VCaP (cell line): ENCODE data around the gene PSME4.
"Not testable (repeated sequence)": the region's sequence is repeated elsewhere in the genome, so short reads cannot be mapped to it uniquely, and the experiment has no call there.

Source experiments
- H3K27ac ChIP-seq: fragments of 450-650 bp; 2 replicates; pipeline ENCODE4 v1.5.1; 2017
- TF ChIP-seq, protein P1 (sequence below): fragments of 450-650 bp; conservative IDR thresholded peaks from 2 replicates; pipeline ENCODE4 v1.5.1; 2017; ENCODE audit warnings: mild to moderate bottlenecking, moderate library complexity

Gene PSME4

DNA sequence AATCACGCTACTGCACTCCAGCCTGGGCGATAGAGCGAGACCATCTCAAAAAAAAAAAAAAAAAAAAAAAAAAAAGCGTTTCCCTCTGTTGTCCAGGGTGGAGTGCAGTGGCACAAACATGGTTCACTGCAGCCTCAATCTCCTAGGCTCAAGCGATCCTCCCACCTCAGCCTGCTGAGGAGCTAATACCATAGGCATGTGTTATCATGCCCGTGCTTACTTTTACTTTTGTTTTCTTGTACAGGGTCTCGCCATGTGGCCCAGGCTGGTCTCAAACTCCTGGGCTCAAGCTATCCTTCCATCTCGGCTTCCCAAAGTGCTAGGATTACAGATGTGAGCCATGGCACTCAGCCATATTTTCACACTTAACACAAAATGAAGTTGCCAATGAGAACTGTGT is 37.5 kb downstream of the PSME4 start:
- no peak overlapping the region for H3K27ac ChIP-seq
- TF ChIP-seq, protein P1, sequence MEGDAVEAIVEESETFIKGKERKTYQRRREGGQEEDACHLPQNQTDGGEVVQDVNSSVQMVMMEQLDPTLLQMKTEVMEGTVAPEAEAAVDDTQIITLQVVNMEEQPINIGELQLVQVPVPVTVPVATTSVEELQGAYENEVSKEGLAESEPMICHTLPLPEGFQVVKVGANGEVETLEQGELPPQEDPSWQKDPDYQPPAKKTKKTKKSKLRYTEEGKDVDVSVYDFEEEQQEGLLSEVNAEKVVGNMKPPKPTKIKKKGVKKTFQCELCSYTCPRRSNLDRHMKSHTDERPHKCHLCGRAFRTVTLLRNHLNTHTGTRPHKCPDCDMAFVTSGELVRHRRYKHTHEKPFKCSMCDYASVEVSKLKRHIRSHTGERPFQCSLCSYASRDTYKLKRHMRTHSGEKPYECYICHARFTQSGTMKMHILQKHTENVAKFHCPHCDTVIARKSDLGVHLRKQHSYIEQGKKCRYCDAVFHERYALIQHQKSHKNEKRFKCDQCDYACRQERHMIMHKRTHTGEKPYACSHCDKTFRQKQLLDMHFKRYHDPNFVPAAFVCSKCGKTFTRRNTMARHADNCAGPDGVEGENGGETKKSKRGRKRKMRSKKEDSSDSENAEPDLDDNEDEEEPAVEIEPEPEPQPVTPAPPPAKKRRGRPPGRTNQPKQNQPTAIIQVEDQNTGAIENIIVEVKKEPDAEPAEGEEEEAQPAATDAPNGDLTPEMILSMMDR: no peak

DNA sequence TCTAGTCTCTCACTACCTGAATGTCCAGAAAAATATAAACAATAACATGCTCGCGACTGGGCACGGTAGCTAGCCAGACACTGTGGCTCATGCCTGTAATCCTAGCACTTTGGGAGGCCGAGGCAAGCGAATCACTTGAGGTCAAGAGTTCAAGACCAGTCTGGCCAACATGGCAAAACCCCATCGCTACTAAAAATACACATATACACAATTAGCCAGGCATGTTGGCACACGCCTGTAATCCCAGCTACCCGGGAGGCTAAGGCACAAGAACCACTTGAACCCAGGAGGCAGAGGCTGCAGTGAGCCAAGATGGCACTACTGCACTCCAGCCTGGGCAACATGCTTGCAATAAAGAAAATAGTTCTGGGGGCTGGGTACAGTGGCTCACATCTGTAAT is 44.5 kb downstream of the PSME4 start:
- H3K27ac ChIP-seq: not testable (repeated sequence)

DNA sequence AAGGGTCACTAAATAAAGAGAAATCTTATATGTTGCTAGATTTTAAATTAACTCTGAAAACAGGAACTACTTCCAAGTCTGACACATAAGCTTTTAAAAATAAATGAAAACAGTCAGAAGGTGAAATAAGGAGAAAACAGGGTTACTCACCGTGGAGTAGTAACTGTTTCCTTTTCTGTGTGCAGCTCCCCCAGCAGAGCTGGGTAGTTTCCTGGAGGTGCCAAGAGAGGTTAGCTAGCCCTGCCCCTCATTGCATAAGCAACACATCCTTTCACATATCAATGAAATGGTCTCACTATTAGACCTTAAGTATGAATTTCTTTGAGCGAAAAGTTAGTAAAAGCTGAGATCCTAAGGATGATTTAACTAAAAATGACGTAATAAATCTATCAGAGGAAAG is 57.1 kb downstream of the PSME4 start:
- H3K27ac ChIP-seq: no peak overlapping the region
- TF ChIP-seq, protein P1: no peak

DNA sequence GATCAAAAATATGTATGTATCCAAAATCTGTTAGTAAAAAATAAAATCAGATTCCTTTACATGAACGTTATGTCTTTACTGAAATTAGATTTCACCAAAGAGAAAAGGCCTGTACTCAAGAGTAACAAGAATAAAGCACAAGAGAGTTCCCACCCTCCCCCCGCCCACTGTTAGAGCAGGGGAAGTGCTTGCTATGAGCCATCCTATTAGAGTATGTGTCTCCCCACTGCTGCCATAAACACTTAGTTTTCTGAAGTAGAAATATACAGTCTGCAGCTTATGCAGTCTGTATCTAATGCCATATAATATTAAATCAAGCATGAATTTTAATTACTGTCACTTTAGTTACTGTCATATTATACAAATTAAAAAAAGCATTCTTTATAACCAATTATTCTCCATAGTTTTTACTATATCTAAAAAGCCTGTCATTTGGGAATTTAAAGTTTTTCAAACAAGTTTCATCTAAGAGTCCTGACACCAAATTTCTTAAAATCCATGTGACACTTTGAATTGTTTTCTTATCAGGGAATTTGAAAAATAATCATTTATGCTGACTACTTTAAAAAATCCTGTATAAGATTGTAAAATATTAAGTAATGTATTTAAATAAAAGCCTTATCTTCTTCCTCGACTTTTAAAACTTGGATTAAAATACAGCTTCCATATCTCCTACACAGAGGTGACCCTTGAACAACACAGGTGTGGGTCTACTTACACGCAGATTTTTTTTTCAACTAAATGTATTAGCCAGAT is 59.2 kb downstream of the PSME4 start:
- H3K27ac ChIP-seq: no peak overlapping the region
- TF ChIP-seq, protein P1: no peak

DNA sequence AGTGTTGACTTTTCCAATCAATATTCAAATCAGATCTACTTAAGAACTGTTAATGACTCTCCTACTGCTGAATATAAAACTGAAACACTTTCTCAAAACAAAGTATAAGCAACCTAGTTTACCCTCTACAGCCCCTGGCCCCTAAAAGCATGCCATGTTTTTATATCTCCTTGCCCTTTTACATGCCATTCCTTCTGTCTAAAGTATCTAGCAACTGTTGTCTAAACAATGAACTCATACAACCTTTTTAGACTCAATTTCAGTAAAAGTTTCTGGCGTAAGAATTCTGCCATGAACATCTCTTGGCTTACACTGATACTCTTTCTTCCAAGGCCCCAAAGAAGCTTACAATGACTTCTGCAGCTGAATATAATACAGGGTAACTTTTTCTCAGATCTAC is 63.2 kb downstream of the PSME4 start:
- no peak overlapping the region for H3K27ac ChIP-seq

DNA sequence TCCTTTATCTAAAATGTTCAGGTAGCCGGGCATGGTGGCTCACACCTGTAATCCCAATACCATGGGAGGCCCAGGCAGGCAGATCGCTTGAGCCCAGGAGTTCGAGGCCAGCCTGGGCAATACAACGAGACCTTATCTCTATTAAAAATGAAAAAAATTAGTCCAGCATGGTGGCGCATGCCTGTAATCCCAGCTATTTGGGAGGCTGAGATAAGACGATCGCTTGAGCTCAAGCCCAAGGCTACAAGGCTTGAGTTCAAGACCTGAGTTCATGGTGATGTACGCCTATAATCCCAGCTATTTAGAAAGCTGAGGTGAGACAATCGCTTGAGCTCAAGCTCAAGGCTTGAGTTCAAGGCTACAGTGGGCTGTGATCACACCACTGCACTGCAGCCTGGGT is 65.4 kb downstream of the PSME4 start:
- TF ChIP-seq, protein P1: no peak
- no peak overlapping the region for H3K27ac ChIP-seq

More for the DNA sequence above, 63.2 kb downstream of the PSME4 start:
- TF ChIP-seq, protein P1: no peak

DNA sequence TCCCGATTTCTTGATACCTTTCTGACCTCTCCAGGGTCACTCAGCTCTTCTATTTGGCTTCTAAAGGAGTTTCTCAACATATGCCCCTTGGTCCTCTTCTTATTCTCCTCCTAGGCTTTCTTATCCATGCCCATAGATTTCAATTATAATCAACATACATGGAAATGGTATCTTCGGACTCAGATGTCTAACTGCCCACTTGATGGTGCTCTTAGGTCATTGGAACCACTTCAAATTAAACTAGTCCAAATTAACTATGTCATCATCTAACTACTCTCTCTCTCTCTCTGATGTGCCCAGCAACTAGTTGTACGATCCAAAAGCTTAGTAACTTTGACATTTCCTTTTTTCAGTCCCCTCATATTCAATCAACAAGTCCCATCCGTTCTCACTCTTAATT is 67.8 kb downstream of the PSME4 start:
- H3K27ac ChIP-seq: no peak overlapping the region
- TF ChIP-seq, protein P1: no peak

DNA sequence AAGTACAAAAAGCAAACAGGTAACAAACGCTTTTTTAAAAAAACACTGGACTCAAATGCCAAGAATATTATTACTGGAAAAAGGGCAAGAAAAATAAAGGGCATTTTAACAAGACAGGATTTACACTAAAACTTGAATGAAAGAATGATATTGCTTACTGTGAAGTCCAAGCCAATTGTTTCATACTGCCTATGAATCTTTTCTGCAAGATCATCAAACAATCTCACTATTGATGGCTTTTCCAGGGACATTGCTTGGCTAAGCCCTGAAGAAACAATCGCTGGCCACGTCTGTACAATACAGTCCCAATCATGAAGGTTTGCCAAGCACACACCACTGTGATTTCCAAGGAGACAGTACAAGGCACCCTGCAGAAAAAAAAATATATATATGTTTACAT is 69.6 kb downstream of the PSME4 start:
- TF ChIP-seq, protein P1: no peak
- H3K27ac ChIP-seq: no peak overlapping the region
